GM12801 (cell line): ENCODE measurements around the gene ARID4B.

ENCODE experiments used
- CTCF ChIP-seq: IDR thresholded peaks from one replicate; pipeline ENCODE4 v1.5.1; 2011; ENCODE audit warnings: control low read depth; ENCODE audit not compliant: insufficient read length; ENCODE audit errors: extremely low read depth

ARID4B gene

GRCh38 chr1:235272851-235273250 lies 55.1 kb downstream of the ARID4B start:
- no peak for TF ChIP-seq CTCF

GRCh38 chr1:235270625-235271024 lies 57.4 kb downstream of the ARID4B start:
- no peak for TF ChIP-seq CTCF

GRCh38 chr1:235268379-235269125 lies 59.4 kb downstream of the ARID4B start:
- no peak for TF ChIP-seq CTCF

GRCh38 chr1:235266967-235267366 lies 61.0 kb downstream of the ARID4B start:
- TF ChIP-seq CTCF: no peak

- TF ChIP-seq CTCF: no peak
Observed at GRCh38 chr1:235266325-235266724, 61.7 kb downstream of the ARID4B start.

DNA sequence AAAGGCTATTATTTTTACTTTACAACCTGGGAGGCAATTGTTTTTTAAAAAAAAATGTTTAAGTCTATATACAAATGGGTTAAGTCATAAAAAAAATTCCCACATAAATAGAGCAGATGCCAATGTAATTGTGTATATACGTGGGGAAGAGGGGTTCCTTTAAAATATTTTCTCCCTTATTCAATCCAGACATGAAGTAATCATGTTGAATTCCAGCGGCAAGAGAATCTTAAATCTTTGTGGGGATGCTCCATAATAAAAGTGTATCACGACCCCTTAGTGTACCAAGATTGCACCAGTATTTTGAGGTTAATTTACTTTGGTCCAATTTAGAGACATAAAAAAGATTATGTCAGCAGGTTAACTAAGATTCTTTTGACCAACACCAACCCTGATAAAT lies 62.1 kb downstream of the ARID4B start:
- no peak for TF ChIP-seq CTCF

DNA sequence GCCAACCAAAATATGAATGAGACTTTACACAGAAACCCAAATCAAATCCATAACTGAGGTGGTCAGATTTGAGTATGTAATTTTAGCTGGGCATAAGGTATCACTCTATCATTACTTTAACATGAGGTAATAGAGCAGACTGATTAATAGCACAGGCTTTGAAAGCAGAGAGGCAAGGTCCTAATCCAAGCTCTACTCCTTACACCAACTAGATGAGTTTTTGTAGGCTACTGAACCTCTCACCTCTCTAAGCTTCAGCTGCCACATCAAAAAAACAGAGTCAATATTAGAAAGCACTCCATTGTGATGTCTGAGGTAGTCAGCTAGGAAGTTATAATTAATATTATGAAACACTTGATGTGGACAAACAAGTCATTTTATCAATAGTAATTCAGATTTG lies 63.7 kb downstream of the ARID4B start:
- no peak for TF ChIP-seq CTCF
